ENCODE results near the gene CDKN2D.
A peak's percentile ranks its signal among the peaks of the same experiment; 100 is the strongest.

CDKN2D gene

DNA sequence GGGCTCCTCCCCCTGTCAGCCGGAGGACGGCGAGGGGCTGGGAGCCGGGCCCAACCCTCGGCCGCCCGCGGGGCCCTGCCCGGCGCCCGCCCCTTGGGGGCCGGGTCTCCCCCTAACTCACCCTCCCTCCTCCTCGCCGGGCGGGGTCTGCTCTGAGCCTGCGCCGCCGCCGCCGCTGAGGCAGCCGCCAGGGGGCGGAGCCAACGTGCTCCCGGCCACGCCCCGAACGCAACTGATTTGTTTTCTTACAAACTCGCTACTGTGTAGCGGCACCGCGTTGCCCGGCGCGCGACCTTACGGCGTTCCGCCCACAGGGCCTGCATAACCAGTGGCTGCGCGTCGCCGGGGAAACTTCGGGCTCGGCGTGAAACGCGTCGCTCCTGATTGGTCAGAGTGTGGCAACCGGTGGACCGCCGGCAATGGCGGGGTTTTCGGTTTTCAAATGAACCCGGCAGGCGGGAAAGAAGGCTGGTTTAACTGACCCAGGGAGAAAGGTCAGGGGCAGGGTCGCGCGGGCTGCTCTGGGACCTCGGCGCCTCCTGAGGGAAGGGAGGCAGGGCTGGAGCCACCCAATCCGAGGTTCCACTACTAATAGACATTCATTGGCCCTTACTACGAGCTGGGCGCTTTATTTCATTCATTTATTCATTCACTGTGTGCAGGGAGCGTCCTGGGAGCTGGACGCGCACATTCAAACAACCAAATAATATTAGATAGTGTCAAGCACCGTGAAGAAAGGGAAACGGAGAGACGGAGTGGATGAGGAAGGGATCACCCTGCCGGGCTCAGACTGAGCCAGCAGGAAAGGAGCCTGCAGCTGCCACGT lies at the start of gene CDKN2D:
CDKN2D (minus strand) TSS at position 154 of the 826 bp plus-strand sequence. CDS start 326 bp downstream, outside the sequence.
- peak; percentile 91 for DNase-seq (ENCODE audit: low read depth, low spot score)

DNA sequence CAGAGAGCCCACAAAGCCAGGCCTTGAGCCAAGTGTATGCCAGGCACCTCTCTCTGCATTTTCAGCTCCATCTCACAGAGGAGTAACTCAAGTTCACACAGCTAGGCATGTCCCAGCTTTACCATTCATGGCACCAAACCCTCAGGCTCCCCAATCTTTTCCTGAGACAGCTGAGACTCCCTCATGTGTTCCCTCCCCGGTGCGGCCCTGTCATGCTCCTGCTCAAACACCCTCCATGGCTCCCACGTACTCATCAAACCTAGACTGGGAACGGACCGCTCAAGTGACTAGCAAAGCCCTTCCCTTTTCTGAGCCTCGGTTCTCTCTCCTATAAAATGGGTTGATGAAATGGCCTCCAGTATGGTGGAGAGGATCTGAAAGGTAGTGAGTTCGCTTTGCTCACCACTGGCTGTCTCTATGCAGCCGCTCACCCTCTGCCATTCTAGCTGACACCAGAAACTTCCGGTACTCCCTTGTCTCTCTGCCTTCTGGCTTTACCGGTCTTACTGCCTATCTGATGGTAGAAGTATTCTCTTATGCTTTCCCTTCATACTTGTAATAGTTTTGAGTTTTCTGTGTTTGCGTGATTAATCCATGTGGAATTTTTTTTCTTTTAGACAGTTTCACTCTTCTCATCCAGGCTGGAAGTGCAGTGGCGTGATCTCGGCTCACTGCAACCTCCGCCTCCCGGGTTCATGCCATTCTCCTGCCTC lies 48.8 kb upstream of the CDKN2D start:
- no peak for DNase-seq (ENCODE audit: low read depth, low spot score)

DNA sequence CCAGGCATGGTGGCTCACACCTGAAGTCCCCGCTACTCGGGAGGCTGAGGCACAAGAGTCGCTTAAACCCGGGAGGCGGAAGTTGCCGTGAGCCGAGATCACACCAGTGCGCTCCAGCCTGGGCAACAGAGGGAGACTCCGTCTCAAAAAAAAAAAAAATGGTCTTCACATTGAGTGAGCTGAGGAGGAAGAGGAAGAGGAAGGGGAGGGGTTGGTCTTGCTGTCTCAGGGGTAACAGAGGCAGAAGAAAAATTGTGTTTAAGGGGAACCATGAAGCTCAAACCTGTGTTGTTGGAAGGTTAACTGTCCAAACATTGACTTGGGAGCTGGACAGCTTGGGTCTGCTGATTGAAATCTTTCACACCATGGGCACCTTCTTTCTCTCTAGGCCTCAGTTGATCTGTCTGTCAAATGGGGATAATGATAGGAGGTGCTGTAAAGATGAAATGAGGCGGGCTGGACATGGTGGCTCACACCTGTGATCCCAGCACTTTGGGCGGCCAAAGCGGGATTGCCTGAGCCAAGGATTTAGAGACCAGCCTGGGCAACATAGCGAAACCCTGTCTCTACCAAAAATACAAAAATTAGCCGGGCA lies 46.7 kb upstream of the CDKN2D start:
- DNase-seq (ENCODE audit: low read depth, low spot score), result no peak

DNA sequence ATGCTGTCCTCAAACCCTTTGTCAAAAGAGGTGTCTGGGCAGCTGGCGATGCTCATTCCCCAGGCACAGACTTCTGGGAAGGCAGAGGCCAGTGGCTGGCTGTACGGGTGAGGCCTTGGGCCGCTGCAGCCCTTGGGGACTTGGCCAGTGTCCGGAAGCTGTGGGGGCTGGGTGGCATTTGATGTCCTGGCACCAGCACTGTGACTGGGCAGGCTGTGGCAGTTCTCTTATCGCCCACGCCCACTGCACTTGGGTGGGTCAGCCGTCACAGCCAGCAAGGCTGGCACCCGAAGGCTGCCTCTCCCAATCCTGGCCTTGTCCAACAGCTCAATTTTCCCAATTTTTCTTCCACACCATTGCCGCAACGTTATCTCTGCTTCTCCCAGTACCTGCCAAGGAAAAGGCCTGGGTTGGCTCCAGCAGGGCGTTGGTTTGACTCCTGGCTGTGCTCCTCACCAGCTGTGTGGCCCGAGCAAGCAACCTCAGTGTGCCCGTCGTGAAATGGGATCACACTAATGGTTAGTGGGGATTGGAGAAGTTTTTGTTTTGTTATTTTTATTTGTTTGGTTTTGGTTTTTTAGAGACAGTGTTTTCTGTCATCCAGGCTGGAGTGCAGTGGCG lies 43.8 kb upstream of the CDKN2D start:
- DNase-seq (ENCODE audit: low read depth, low spot score), result no peak

DNA sequence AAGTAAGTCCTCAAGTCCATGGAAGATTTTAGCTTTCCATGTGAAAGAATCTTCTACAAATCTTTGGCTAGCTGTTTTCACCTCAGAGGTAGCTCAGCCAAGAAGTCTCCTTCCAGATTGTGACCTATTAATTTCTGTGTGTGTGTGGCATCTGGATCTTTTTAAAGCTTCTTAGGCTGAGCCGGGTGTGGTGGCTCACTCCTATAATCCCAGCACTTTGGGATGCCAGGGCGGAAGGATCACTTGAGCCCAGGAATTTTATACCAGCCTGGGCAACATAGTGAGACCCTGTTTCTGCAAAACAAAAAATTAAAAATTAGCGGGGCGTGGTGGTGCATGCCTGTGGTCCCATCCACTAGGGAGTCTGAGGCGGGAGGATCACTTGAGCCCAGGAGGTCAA lies 43.1 kb upstream of the CDKN2D start:
- DNase-seq (ENCODE audit: low read depth, low spot score), result no peak

DNA sequence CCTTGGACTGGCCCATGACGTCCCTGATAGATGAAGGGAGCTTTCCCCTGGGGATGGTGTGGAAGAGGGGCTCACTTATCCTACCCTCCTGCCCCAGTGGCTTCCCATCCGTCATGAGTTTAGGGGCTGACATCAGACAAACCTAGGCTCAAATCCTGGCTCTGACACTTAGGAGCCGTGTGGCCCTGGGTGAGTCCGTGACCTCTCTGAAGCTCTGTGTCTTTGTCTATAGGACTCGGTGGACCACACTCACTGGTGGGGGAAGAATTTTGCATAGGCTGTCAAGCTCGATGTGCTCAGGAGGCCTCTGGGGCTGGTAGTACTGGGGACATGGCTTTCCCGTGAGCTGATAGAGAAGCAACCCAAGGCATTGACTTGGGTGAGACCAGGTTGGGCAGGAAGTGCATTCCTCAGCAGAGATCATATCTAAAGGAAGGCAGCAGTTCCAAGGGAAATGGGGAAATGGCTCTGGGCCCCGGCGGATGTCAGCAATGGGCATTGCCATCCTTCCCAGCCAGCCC lies 35.7 kb upstream of the CDKN2D start:
- no peak for DNase-seq (ENCODE audit: low read depth, low spot score)

DNA sequence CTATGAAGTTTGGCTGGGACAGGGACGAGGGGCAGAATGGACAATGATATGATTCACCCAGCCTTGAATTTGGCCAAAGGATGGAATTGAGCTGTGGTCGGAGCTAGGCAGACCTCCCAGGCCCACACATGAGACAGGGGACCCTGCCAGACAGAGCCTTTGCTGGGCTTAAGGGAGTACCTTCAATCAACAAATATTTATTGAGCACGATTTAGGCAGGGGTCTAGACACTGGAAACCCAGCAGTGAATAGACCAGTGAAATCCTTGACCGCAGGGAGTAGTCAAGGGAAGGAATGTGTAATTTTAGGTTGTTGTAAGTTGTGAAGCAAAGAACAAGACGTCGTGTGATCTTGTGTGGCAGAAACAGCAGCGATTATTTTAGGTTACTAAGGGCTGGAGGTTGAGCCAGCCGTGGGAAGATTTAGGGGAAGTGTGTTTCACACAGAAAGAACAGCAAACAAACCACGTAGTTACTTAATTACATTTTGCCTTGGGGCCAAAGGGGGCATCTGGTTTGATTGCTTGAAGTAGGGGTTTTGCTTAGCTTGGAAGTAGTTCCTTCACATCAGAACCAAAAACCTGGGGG lies 35.2 kb upstream of the CDKN2D start:
- no peak for DNase-seq (ENCODE audit: low read depth, low spot score)

DNA sequence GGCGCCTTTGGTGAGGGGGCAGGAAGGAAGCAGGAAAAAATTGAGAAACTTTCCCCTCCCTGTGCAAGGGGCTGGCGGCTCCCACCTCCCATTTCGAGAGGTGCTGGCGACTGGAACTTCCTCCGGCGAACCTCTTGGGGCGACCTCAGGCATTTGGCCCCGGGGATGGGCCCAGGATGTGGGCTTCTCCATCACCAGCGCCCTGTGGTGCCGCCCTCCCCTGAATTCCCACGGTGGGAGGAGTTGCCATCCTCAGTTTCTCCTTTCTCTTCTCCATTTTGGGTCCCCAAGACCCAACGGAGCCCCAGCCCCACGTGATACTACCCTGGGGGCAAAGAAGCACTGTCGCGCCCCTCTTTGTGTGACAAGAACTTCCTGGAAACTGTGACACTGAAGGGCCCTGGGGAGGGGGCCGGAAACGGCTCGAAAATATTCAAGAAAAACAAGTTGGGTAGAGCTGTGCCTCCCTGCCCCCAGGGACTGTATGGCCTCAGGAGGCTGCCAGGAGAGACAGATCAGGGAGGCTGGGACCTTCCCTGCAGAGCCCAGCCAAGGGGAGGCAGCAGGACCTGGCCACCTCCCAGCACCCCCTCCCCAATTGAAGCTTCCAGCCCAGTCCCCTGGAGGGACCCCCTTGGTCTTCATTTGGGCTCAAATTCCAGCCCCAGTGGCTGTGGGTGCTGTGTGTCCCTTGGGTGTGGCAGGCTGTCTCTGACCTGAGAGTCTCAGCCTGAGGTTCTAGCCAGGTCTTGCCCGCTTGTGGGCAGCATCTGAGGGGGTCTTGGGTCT lies 34.5 kb upstream of the CDKN2D start:
- no peak for DNase-seq (ENCODE audit: low read depth, low spot score)

DNA sequence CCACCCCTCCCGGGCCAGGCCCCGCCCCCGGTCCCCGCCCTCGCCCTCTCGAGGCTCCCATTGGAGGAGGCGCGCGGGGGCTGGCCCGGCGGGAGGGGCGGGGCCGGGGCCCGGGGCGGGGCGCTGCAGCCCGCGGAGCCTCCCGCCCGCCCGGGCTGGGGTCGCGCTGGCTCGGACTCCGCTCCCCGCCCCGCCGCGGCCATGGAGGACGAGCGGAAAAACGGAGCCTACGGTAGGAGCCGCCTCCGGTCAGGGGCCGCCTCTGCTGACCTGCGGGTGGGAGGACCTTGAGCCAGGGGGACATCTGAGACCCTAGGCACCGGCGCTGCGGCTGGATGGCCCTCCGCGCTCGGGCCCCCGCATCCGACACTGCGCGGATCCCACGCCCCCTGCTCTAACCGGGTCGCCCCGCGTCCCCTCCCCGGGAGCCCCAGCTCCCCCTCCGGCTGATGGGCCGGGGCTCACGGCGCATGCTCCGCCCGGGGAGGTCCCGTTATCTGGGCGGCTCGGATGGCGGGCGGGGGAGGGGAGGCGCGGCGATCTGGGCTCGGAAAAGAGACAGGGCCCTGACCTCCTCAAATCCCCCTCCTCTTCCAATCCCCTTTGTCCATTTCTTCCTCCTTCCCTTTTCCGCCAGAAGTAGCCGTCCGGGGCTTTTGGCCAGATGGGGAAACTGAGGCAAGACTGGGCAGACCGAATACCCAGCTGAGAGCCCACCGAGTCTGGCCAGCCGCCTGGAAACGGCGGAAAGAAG lies 33.7 kb upstream of the CDKN2D start:
- DNase-seq (ENCODE audit: low read depth, low spot score), result no peak

DNA sequence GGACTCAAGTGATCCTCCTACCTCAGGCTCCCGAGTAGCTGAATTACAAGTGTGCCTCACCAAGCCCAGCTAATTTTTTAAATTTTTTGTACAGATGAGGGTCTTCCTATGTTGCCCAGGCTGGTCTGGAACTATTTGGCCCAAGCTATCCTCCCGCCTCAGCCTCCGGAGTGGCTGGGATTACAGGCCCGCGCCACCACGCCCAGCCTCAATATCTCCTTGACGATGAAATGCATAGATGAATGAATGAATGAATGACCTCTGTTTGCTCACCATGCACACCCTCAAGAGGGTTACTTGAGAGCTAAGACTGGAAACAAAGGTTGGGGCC lies 33.2 kb upstream of the CDKN2D start:
- no peak for DNase-seq (ENCODE audit: low read depth, low spot score)

DNA sequence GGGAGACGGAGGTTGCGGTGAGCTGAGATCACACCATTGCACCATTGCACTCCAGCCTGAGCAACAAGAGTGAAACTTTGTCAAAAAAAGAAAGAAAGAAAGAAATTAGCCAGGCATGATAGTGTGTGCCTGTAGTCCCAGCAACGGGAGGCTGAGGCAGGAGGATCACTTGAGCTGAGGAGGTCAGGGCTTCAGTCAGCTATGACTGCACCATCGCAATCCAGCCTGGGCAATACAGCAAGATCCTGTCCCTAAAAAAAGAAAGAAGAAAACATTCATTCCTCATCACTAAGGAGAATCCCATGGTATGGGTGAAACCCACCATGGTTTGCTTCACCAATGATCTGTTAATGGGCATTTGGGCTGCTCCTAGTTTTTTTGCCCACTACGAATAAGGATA lies 31.4 kb upstream of the CDKN2D start:
- DNase-seq (ENCODE audit: low read depth, low spot score), result no peak

DNA sequence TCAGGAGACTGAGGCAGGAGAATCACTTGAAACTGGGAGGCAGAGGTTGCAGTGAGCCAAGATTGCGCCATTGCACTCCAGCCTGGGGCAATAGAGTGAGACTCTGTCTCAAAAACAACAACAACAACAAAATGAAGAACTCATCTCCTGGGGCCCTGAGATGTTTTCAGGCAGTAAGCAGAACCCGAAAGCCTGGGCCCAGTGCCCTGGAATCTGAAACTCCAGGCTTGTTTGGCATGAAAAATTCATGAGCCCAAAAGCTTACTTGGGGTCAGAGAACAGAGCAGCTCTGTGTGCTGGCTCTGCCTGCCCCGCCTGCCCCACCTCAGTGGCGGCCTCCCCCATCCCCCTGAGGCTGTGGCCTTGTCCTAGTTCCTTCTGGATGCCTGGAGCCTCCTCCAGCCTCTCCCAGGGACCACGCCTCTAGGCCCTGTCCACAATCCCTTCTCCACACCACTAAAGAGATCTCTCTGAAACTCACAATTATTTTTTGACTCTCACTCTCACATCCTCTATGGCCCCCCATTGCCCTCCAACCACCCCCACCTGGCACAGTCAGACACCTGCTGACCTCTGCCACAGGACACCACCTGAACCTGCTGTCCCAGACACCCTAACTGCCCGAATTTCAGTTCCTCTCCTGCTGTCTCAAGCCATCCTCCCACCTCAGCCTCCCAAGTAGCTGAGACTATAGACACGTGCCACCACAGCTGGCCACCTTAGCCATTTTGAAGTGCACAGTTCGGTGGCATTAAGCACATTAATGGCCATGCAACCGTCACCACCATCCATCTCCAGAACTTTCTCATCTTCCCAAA lies 25.2 kb upstream of the CDKN2D start:
- no peak for DNase-seq (ENCODE audit: low read depth, low spot score)

DNA sequence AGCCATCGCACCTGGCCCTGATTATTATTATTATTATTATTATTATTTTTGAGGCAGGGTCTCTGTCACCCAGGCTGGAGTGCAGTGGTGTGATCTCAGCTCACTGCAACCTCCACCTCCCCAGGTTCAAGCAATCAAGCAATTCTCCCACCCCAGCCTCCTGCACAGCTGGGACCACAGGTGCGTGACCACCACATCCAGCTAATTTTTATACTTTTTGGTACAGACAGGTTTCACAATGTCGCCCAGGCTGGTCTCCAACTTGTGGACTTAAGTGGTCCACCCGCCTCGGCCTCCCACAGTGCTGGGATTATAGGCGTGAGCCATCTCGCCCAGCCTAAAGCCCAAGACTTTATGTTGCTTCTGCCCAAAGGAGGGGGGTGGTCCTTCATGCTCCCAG lies 24.4 kb upstream of the CDKN2D start:
- DNase-seq (ENCODE audit: low read depth, low spot score), result no peak

DNA sequence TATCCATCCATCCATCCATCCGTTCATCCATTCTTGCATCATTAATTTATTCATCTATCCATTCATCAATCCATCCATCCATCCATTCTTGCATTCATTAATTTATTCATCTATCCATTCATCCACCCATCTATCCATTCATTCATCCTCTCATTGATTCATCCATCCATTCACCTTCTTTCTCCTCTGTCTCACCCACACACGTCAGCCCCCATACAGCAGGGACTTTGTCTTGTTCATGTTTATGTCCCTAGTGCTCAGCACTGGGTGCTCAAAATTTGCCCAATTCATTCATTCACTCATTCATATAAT lies 19.0 kb upstream of the CDKN2D start:
- DNase-seq (ENCODE audit: low read depth, low spot score), result no peak

DNA sequence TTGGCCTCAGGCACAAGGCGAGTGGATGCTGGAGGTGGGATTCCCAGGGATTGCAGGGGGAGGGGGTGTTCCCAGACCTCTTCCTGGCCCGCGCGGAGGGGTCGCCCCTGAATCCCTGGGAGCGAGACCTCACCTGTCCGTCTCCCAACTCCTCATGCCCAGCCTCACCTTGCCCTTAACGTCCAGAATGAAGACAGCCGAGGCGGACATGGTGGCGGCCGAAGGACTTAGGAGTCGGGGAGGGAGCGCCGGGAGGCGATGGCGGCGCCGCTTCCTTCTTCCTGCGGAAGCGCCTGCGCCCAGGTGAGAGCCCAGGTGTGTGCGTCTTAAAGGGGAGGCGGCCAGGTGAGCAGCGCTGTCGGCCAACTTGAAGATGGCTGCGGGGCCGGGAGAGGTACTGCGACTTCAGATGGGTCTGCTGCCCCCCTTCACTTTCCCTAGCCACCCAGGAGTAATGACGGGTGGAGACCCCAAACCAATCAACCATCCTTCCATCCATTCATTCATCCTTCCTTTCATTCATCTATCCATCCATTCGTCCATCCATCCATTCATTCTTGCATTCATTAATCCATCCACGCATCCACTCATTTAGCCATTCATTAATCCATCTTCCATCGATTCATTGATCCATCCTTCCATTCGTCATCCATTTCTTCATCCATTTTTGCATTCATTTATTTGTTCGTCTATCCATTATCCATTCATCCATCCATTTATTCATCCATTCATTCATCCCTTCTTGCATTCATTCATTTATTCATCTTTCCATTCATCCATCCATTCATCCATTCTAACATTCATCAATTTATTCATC lies 18.5 kb upstream of the CDKN2D start, which contains the start of gene AP1M2:
AP1M2 (minus strand) TSS at position 291 of the 817 bp plus-strand sequence; CDS start at position 210, 81 bp downstream.
- peak; percentile 57 for DNase-seq (ENCODE audit: low read depth, low spot score)

DNA sequence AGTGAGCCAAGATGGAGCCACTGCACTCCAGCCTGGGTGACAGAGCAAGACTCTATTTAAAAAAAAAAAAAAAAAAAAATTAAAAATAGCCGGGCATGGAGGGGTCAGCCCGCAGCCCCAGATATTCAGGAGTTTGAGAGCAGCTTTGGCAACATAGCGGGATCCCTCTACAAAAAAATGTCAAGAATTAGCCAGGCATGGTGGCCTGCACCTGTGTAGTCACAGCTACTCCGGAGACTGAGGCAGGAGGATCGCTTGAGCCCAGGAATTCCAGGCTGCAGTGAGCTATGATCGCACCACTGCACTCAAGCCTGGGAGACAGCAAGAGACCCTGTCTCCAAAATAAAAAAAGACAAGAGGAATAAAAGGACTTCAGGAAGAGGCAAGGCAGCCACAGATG lies 17.6 kb upstream of the CDKN2D start:
- no peak for DNase-seq (ENCODE audit: low read depth, low spot score)

DNA sequence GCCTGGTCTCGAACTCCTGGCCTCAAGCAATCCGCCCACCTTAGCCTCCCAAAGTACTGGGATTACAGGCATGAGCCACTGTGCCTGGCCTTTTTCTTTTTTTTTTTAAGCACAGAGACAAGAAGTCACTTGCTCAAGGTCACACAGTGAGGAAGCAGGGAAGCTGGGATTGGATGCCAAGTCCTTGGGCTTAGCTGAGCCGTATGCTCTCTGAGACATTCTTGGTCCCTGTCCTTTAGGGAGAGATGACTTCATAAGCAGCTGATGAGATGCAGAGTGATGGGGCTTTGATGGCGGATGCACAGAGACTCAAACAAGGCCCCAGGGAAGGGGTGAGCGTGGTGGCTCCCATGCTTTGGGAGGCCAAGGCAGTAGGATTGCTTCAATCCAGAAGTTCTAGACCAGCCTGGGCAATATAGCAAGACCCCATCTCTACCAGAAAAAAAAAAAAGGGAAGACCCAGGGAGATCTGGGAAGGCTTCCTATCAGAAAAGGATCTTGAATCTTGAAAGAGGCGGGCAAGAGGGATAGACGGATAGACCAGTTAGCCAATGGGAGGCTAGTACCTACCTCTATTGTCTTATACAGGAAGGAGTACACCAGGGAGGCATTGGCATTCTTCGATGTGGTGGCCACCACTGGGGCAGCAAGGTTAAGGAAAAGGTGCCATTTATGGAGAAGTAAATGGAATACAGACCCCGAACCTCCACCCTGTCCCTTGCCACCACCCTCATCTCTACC lies 14.4 kb upstream of the CDKN2D start:
- DNase-seq (ENCODE audit: low read depth, low spot score), result no peak

DNA sequence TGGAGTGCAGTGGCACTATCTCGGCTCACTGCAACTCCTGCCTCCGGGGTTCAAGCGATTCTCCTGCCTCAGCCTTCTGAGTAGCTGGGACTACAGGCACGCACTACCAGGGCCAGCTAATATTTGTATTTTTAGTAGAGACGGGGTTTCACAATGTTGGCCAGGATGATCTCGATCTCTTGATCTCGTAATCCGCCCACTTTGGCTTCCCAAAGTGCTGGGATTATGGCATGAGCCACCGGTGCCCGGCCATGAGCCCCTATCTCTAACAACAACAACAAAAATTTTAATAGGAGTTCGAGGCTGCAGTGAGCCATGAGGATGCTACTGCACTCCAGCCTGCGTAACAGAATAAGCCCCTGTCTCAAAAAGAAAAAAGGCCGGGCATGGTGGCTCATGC lies 13.3 kb upstream of the CDKN2D start:
- DNase-seq (ENCODE audit: low read depth, low spot score), result no peak
